NOMO-1 treated with DMSO at 0.1 percent for 48 hours (cell line): ENCODE results near the gene CCDC82.
"Not testable (repeated sequence)": the region's sequence is repeated elsewhere in the genome, so short reads cannot be mapped to it uniquely, and the experiment has no call there.

Experiments
- DNase-seq: peaks from one replicate; lab custom pipeline; 2025; ENCODE audit not compliant: unreplicated experiment; lab: John Stamatoyannopoulos, UW

The CCDC82 gene

GRCh38 chr11:96389720-96390487, at the start of gene CCDC82, which contains the start of gene JRKL:
Gene CCDC82 (minus strand): TSS chr11:96389912. CDS start chr11:96384747, 5,165 bp downstream.
Gene JRKL (plus strand): TSS chr11:96390013. CDS start chr11:96390650, 637 bp downstream.
- DNase-seq, result peak; percentile 81

GRCh38 chr11:96432654-96433053, 42.9 kb upstream of the CCDC82 start:
- DNase-seq, result not testable (repeated sequence)

DNA sequence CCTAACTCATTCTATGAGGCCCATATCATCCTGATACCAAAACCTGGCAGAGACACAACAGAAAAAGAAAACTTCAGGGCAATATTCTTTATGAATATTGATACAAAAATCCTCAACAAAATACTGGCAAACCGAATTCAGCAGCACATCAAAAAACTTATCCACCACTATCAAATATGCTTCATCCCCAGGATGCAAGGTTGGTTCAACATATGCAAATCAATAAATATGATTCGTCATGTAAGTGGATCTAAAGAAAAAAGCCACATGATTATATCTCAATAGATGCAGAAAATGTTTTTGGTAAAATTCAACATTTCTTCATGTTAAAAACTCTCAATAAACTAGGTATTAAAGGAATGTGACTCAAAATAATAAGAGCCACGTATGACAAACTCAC, 41.0 kb upstream of the CCDC82 start:
- no peak for DNase-seq

DNA sequence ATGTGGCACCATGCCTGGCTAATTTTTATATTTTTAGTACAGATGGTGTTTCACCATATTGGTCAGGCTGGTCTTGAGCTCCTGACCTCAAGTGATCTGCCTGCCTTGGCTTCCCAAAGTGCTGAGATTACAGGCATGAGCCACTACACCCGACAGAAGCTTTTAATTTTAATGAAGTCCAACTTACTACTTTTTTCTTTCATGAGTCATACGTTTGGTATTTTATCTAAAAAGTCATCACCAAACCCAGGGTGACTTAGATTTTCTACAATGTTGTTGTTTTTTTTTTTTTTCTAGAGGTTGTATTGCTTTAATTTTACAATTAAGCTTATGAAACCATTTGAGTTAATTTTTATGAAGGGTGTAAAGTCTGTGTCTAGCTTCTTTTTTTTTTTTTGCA, 35.0 kb upstream of the CCDC82 start:
- DNase-seq, result no peak

DNA sequence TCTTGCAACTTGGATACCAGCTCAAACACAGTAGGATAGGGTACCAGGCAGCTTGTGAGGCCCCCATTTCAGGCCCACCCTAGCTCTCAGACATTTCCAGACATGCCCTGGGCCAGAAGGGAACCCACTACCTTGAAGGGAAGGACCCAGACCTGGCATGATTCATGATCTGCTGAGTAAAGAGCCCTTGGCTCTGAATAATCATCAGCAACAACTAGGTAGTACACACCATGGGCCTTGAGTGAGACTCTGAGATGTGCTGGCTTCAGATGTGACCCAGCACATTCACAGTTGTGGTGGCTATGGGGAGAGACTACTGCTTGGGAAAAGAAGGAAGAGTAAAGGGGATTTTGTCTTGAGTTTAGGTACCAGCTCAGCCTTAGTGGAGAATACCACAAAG, 23.7 kb upstream of the CCDC82 start:
- DNase-seq, result no peak

GRCh38 chr11:96412761-96413381, 23.2 kb upstream of the CCDC82 start:
- no peak for DNase-seq

DNA sequence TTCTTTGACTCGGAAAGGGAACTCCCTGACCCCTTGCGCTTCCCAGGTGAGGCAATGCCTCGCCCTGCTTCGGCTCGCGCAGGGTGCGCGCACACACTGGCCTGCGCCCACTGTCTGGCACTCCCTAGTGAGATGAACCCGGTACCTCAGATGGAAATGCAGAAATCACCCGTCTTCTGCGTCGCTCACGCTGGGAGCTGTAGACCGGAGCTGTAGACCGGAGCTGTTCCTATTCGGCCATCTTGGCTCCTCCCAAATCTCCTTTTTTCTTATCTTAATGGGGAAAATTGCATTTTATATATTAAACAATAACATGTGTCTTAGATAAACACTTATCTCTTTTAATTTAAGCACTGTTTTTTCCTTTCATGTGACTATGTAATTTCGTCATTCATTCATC, 21.7 kb upstream of the CCDC82 start:
- not testable (repeated sequence) for DNase-seq

GRCh38 chr11:96400697-96401096, 11.0 kb upstream of the CCDC82 start:
- DNase-seq, result no peak

GRCh38 chr11:96397863-96398262, 8.2 kb upstream of the CCDC82 start:
- DNase-seq, result no peak

- DNase-seq, result no peak
Measured at GRCh38 chr11:96396637-96397036, 6.9 kb upstream of the CCDC82 start.

GRCh38 chr11:96394773-96395172, 5.1 kb upstream of the CCDC82 start:
- no peak for DNase-seq

- peak; percentile 13 for DNase-seq
Measured at GRCh38 chr11:96393753-96394348, 4.1 kb upstream of the CCDC82 start.

DNA sequence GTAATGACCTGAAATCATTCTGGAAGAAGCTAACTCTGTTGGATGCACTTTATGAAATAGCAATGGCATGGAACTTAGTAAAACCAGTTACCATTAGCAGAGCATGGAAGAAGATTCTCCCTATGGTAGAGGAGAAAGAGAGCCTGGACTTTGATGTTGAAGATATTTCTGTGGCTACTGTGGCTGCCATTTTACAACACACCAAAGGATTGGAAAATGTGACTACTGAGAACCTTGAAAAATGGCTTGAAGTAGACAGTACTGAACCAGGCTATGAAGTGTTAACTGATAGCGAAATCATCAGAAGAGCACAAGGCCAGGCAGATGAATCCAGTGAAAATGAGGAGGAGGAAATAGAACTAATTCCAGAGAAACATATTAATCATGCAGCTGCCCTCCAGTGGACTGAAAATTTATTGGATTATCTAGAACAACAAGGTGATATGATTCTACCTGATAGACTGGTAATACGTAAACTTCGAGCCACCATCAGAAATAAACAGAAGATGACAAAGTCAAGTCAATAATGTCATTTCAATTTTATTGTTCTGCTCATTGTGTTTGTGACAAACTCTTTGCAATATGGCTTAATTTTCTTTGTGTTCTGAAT, 2.1 kb upstream of the CCDC82 start:
- no peak for DNase-seq

DNA sequence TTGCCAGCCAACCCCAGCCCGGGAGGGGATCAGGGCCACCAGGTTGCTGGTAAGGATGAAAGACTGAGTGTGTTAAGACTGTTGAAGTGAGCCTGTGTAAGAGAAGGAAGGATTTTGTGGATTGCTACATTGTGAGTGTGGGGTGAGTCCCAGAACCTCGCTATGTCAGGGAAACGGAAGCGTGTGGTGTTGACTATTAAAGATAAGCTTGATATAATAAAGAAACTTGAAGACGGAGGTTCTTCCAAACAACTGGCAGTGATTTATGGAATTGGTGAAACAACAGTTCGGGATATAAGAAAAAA, 728 bp upstream of the CCDC82 start:
- peak; percentile 37 for DNase-seq

DNA sequence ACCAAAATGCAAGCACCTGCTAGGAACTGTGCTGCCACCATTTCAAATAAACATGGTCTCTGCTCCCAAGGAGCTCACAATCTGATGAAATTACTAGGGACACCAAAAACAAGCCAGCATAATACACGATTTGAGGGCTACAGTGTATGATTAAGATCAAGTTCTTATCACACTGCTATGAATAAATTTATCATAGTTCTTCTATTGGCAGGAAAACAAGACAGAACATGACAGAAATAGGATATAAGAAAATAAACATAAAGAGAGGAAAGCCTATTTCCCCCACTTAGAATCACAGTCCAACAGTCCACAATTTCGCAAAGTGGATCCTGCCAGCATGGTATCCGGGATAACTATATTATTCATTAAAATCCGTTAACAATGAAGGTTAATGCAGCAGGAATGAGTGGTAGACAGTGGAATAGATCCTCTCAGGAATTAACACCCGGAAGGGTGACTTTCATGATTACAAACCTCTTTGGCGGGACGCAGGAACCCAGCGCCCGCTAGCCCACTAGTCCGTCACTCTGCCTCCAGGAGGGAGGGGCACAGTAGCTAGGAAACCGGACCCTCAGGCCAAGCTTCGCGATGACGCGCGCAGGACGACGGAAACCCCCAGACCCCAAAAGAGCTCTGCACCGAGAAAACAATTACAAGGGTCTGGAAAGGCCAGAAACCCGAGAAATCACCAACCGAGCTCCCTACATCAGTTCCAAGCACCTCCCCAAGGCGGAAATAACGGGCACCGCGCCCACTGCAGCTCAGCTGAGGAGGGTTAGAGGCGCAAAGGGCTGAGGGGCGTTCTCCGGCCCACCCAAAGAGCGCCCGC, 607 bp downstream of the CCDC82 start:
- DNase-seq, result peak; percentile 30

- no peak for DNase-seq
Measured at GRCh38 chr11:96385187-96385586, 4.5 kb downstream of the CCDC82 start.

- DNase-seq, result no peak
Measured at GRCh38 chr11:96384156-96384555, 5.6 kb downstream of the CCDC82 start.

DNA sequence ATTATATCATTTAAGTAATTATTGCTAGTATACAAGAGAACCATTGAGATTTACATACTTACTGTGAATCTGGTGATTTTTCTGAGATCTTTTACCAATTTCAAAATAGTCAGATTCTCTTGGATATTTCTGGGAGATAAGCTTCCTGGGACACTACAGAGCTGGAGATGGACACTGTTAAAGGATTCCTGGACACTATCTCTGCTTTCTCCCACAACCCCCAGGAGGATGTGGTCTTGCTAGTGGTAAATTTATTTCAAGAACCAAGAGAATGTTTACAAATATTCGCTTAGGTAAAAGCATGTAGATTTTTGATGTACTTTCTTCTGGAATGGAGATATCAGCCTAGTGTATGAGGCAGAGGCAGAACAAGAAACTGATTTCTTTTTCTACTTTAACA, 12.9 kb downstream of the CCDC82 start:
- DNase-seq, result no peak

DNA sequence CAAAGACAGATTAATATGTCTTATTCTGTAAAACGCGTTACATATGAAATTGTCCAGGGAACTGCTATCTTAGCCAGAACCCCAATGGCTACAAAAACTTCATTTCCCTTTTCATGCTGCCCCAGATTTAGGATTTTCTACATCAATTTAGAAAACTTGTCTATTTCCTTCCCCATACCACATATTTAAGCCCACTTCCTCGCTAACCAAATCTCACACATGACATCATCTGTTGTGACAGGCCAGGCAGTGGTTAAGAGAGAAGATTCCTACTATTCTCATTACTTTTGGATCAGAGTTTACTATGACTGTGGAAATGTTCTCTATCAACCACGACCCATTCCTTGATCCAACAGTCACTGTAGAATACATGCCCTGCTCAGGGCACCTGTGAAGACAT, 15.9 kb downstream of the CCDC82 start:
- DNase-seq, result peak; percentile 3

- peak; percentile 59 for DNase-seq
Measured at GRCh38 chr11:96367342-96367741, 22.4 kb downstream of the CCDC82 start.

- no peak for DNase-seq
Measured at GRCh38 chr11:96366024-96366423, 23.7 kb downstream of the CCDC82 start.
